ENCODE data around the gene PNPO.

- TF ChIP-seq, protein P1, sequence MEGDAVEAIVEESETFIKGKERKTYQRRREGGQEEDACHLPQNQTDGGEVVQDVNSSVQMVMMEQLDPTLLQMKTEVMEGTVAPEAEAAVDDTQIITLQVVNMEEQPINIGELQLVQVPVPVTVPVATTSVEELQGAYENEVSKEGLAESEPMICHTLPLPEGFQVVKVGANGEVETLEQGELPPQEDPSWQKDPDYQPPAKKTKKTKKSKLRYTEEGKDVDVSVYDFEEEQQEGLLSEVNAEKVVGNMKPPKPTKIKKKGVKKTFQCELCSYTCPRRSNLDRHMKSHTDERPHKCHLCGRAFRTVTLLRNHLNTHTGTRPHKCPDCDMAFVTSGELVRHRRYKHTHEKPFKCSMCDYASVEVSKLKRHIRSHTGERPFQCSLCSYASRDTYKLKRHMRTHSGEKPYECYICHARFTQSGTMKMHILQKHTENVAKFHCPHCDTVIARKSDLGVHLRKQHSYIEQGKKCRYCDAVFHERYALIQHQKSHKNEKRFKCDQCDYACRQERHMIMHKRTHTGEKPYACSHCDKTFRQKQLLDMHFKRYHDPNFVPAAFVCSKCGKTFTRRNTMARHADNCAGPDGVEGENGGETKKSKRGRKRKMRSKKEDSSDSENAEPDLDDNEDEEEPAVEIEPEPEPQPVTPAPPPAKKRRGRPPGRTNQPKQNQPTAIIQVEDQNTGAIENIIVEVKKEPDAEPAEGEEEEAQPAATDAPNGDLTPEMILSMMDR (IDR thresholded peaks at IDR 0.05), result no peak
- TF ChIP-seq EP300 (IDR thresholded peaks at IDR 0.05), result no peak
- TF ChIP-seq POLR2AphosphoS5 (IDR thresholded peaks at IDR 0.05), result no peak
Observed at GRCh38 chr17:47961406-47961805, 20.0 kb downstream of the PNPO start.
